OCI-M1 (cell line): ENCODE results near the gene LPO.

Source experiments
- DNase-seq: peaks from one replicate; lab custom pipeline; 2025; lab: John Stamatoyannopoulos, UW

Gene LPO

DNA sequence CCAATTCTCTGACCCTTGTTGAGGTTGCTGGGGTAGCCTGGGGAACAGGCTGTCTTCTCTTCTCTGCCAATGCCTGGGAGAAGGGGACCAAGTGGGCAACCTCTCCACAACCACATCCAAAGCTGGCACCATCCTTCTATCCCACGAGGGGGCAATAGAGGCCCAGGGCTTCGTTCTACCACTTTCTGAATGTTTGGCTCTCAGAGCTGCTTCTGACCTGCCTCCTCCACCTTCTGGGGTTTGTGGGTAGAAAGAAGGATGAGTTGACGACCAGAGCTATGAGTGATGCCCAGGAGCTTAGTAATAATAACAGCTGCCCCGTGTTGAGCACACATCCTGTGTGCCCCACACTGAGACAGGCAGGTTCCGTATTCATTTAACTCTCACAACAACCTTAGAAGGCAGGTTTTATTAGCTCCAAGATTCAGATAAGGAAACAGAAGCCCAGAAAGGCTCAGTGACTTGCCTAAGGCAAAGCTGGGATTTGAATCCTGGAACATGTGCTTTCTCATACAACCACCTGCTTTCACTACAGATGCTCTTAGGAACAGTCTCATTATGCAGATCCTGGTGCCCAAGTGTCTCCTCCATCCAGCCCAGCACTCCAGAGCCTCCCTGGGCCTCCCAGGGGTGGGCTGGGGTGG lies 79.2 kb downstream of the LPO start:
- peak; percentile 75 for DNase-seq

DNA sequence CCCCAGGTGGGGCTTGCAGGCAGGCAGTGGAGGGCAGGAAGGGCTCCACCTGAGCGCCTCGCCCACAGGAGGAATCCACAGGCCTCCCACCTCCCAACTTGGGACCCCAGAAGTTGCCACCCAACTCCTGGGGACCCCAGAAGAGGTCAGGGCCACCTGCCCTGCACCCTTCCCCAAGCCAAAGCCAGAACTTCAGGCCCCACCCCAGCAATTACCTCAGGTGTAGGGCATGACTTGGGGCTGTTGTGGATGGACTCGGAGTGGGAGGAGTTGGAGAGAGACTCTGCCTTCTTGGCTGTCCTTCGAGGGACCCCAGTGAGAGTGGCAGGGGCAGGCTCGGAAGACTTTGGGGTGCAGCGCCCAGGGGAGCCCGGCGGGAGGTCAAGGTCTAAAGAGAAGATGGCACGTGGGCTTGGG lies 79.7 kb downstream of the LPO start:
- DNase-seq = no peak
